Esophagus squamous epithelium (tissue), 5 donors: ENCODE results near the gene MAST3. TPM values are rescaled to one million over a fixed set of nuclear protein-coding genes. Genes with fewer than 3 reads are reported as not detected.

Experiments
- DNase-seq: peaks from one replicate; lab custom pipeline; 2025; lab: John Stamatoyannopoulos, UW
- H3K27ac ChIP-seq, 4 donors: fragments of 200-600 bp; sonication (generic); one replicate each; pipeline ENCODE4 v1.5.1; 2016 to 2019; ENCODE audit warnings: mild to moderate bottlenecking in 1 of 4
- H3K27me3 ChIP-seq, 4 donors: fragments of 200-600 bp; sonication (generic); 1 replicate in 3 of 4; 2 replicates in 1 of 4; pipeline versions ENCODE4 v1.5.1 to v1.6.0; 2017 to 2021; ENCODE audit warnings: antibody characterized with exemption in 1 of 4
- H3K36me3 ChIP-seq, 3 donors: fragments of 200-600 bp; sonication (generic); one replicate each; pipeline ENCODE4 v1.5.1; 2016 to 2019
- H3K4me1 ChIP-seq, 3 donors: fragments of 200-600 bp; sonication (generic); one replicate each; pipeline ENCODE4 v1.5.1; 2017 to 2019
- H3K4me3 ChIP-seq, 4 donors: fragments of 200-600 bp; sonication (generic); 1 replicate in 3 of 4; 2 replicates in 1 of 4; pipeline ENCODE4 v1.5.1; 2016 to 2019; ENCODE audit warnings: mild to moderate bottlenecking in 2 of 4, moderate library complexity in 1 of 4
- H3K9me3 ChIP-seq, 3 donors: fragments of 200-600 bp; sonication (generic); one replicate each; pipeline ENCODE4 v1.5.1; 2016 to 2019
- CTCF ChIP-seq, 6 experiments: fragments of 450-650 bp in 4 of 6; fragments of 200-600 bp in 2 of 6; sonication (generic) in 2 of 6; IDR thresholded peaks; one replicate each; pipeline ENCODE4 v1.5.1; 2016 to 2019; ENCODE audit warnings: antibody characterized with exemption in 6 of 6, mild to moderate bottlenecking in 4 of 6, moderate library complexity in 4 of 6
- POLR2A ChIP-seq, 4 donors: fragments of 450-650 bp; IDR thresholded peaks; one replicate each; pipeline ENCODE4 v1.6.1; 2017; ENCODE audit warnings: antibody characterized with exemption in 4 of 4, mild to moderate bottlenecking in 4 of 4, moderate library complexity in 3 of 4
- WGBS, 2 donors: methylation state at CpG; one replicate each; pipeline ENCODE4 v1.1.5; 2018; 5-methylcytosine and 5-hydroxymethylcytosine counted together
- intact Hi-C: fragments of 100-400 bp; cut with DNase I; formaldehyde crosslinking; loops from one replicate; pipeline ENCODE4 v1.15.0; 2022
- total RNA-seq, 4 donors: library from RNA; depleted of rRNA; stranded (reverse); fragments of >200 nt; gene quantifications; one replicate each; pipeline ENCODE4 v1.1.0, GENCODE V29; 2016
- donor health status: DM: yes; HTN: yes; CAD: no.

MAST3 gene
- total RNA-seq, 4 donors from 2014 or later = 2.3 to 4.8 (median 4.1) TPM

GRCh38 chr19:18060472-18060871 is 37.1 kb upstream of the MAST3 start:
- WGBS, 2 donors = 76 to 85% methylated on average over 2 to 6 of the region's 6 CpGs
- TF ChIP-seq CTCF (IDR thresholded peaks at IDR 0.05) = no peak
- TF ChIP-seq POLR2A (IDR thresholded peaks at IDR 0.05) = no peak
- H3K36me3 ChIP-seq = no peaks in the 10 kb centered on the region
- intact Hi-C loops = no loop called here
- no peaks in the 10 kb centered on the region for H3K9me3 ChIP-seq
- no peak overlapping the region for H3K27ac ChIP-seq
- H3K4me3 ChIP-seq = no peak overlapping the region
- H3K27me3 ChIP-seq = peaks cover 0 to 5% (median 0%) of the 10 kb centered on the region in 4 donors
- no peak for DNase-seq
- H3K4me1 ChIP-seq = peaks cover 12 to 15% (median 15%) of the 10 kb centered on the region in 3 donors

DNA sequence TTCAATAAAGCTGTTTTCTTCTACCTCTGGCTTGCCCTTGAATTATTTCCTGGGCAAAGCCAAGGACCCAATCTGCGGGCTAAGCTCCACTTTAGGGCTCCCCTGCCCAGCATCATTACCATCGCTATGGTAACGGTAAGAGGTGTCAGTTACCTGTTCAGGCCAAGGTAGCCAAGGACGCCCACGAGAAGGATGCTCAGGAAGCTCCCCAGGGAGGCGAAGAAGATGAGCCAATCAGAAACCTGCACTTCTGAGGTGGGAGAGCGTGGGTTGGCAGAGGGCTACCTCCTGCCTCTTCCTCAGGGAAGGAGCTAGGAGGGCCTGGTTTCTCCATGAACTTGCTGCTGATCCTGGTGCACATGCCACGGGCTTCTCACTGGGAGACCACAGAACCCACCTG is 35.5 kb upstream of the MAST3 start:
- peaks cover 0 to 5% (median 0%) of the 10 kb centered on the region in 4 donors for H3K27me3 ChIP-seq
- no peak for DNase-seq
- no peaks in the 10 kb centered on the region for H3K9me3 ChIP-seq
- TF ChIP-seq CTCF (IDR thresholded peaks at IDR 0.05) (no peak), POLR2A (IDR thresholded peaks at IDR 0.05) (no peak)
- intact Hi-C loops = no loop called here
- H3K27ac ChIP-seq = no peak overlapping the region
- no peaks in the 10 kb centered on the region for H3K36me3 ChIP-seq
- no peak overlapping the region for H3K4me3 ChIP-seq
- peaks cover 12 to 15% (median 15%) of the 10 kb centered on the region in 3 donors for H3K4me1 ChIP-seq
- 55 to 84% methylated on average over 3 to 7 of the region's 8 CpGs for WGBS, 2 donors

- intact Hi-C loops = no loop called here
- Histone ChIP-seq H3K9me3 (no peaks in the 10 kb centered on the region), H3K4me1 (peaks cover 2 to 4% (median 3%) of the 10 kb centered on the region in 3 donors), H3K4me3 (no peak overlapping the region), H3K27ac (no peak overlapping the region), H3K36me3 (no peaks in the 10 kb centered on the region), H3K27me3 (peaks cover 0 to 5% (median 0%) of the 10 kb centered on the region in 4 donors)
- 70 to 73% methylated on average over 4 to 5 of the region's 5 CpGs for whole genome bisulfite sequencing, 2 donors
- TF ChIP-seq POLR2A (IDR thresholded peaks at IDR 0.05) (no peak), CTCF (IDR thresholded peaks at IDR 0.05) (no peak)
- no peak for DNase-seq
These were observed 34.1 kb upstream of the MAST3 start for GRCh38 chr19:18063463-18063862.

- TF ChIP-seq POLR2A (IDR thresholded peaks at IDR 0.05) (no peak), CTCF (IDR thresholded peaks at IDR 0.05) (no peak)
These were observed 32.4 kb upstream of the MAST3 start for GRCh38 chr19:18065173-18065495.

GRCh38 chr19:18068395-18068794 is 29.2 kb upstream of the MAST3 start:
- H3K27ac ChIP-seq = no peak overlapping the region
- WGBS, 2 donors = 76 to 91% methylated on average over 5 of the region's 5 CpGs
- no peak for DNase-seq
- intact Hi-C loops = no loop called here
- TF ChIP-seq POLR2A (IDR thresholded peaks at IDR 0.05) (no peak), CTCF (IDR thresholded peaks at IDR 0.05) (no peak)
- no peaks in the 10 kb centered on the region for H3K4me1 ChIP-seq
- H3K27me3 ChIP-seq = no peaks in the 10 kb centered on the region
- H3K4me3 ChIP-seq = no peak overlapping the region
- no peaks in the 10 kb centered on the region for H3K9me3 ChIP-seq
- no peaks in the 10 kb centered on the region for H3K36me3 ChIP-seq

More at GRCh38 chr19:18065173-18065495, 32.4 kb upstream of the MAST3 start:
- H3K27ac ChIP-seq = no peak overlapping the region
- WGBS, 2 donors = no CpG with 5 or more reads among the region's 1 CpG
- H3K4me1 ChIP-seq = no peaks in the 10 kb centered on the region
- DNase-seq = no peak
- intact Hi-C loops = no loop called here
- no peak overlapping the region for H3K4me3 ChIP-seq
- H3K9me3 ChIP-seq = no peaks in the 10 kb centered on the region
- H3K27me3 ChIP-seq = peaks cover 0 to 5% (median 0%) of the 10 kb centered on the region in 4 donors
- H3K36me3 ChIP-seq = no peaks in the 10 kb centered on the region
